HepG2 (cell line): ENCODE measurements around the gene DUS2. TPM values are rescaled to one million over a fixed set of nuclear protein-coding genes. Genes with fewer than 3 reads are reported as not detected.

ENCODE experiments used
- ATAC-seq: fragments of 200-7000 bp; cut with Tn5 transposase; 3 replicates; pipeline ENCODE4 v1.9.1; 2020; ENCODE audit warnings: mild to moderate bottlenecking, moderate library complexity
- BruUV-seq: library from RNA; stranded (reverse); fragments of 400-500 nt; replicated peaks from 2 replicates; lab custom pipeline; 2021; lab: Mats Ljungman, UMichigan
- CTCF ChIA-PET: fragments of 300-600 bp; formaldehyde crosslinking; extraction: SDS; loops from one replicate; lab custom pipeline; 2021; ENCODE audit warnings: low total read pairs, inconsistent platforms, low intra/inter-chr PET ratio; lab: Yijun Ruan, JAX
- POLR2A ChIA-PET: fragments of 350-600 bp; sonication (Branson Sonifier 250); formaldehyde crosslinking; loops from one replicate; lab custom pipeline; 2020; ENCODE audit warnings: antibody characterized with exemption, inconsistent platforms; lab: Yijun Ruan, JAX
- DNase-seq: peaks from one replicate; pipeline ENCODE4 v3.0.0-alpha.2; 2015; ENCODE audit warnings: low spot score
- FAIRE-seq: peaks from 3 replicates; lab custom pipeline; 2011; peaks lifted over from hg19 to GRCh38; lab: Jason Lieb, UNC
- H2AFZ ChIP-seq: one replicate; pipeline ENCODE4 v1.6.1; 2011; ENCODE audit warnings: low read length, inconsistent platforms
- H3K27ac ChIP-seq: fragments of 300-600 bp; 3 replicates; pipeline ENCODE4 v1.8.0; 2011; ENCODE audit warnings: mixed run types, mild to moderate bottlenecking, mixed read lengths, low read length, inconsistent platforms; ENCODE audit not compliant: insufficient read depth; ENCODE audit errors: extremely low read length
- H3K27me3 ChIP-seq, 2 experiments: fragments of 200-600 bp in 1 of 2; 2 replicates in 1 of 2; 3 replicates in 1 of 2; pipeline versions ENCODE4 v1.6.0 to v1.8.0; 2011; ENCODE audit warnings: low read length in 2 of 2, mild to moderate bottlenecking in 2 of 2, moderate library complexity in 2 of 2, inconsistent platforms in 1 of 2; ENCODE audit not compliant: insufficient read depth in 2 of 2, control insufficient read depth in 1 of 2
- H3K36me3 ChIP-seq, 2 experiments: fragments of 200-600 bp in 1 of 2; replicated peaks in 1 of 2; 2 replicates in 1 of 2; 3 replicates in 1 of 2; pipeline versions ENCODE4 v1.5.1 to v1.8.0; 2011; ENCODE audit warnings: low read length in 2 of 2, inconsistent platforms in 1 of 2; ENCODE audit not compliant: insufficient read depth in 2 of 2, control insufficient read depth in 1 of 2
- H3K4me1 ChIP-seq: 2 replicates; pipeline ENCODE4 v1.5.1; 2012; ENCODE audit warnings: low read length, inconsistent platforms; ENCODE audit not compliant: insufficient read depth
- H3K4me2 ChIP-seq: 2 replicates; pipeline ENCODE4 v1.6.0; 2011; ENCODE audit warnings: low read depth, low read length, inconsistent platforms
- H3K4me3 ChIP-seq, 3 experiments: fragments of 200-600 bp in 1 of 3; sonication (generic), shearing (Covaris generic) in 1 of 3; replicated peaks in 1 of 3; 2 replicates each; pipeline ENCODE4 v1.5.1; 2011 to 2016; ENCODE audit warnings: low read length in 3 of 3, inconsistent platforms in 2 of 3, low read depth in 2 of 3, mild to moderate bottlenecking in 2 of 3, control low read depth in 1 of 3, mixed read lengths in 1 of 3; ENCODE audit not compliant: insufficient read depth in 1 of 3
- H3K79me2 ChIP-seq: one replicate; pipeline ENCODE4 v1.6.1; 2011; ENCODE audit warnings: low read length, inconsistent platforms; ENCODE audit not compliant: insufficient read depth
- H3K9ac ChIP-seq: 2 replicates; pipeline ENCODE4 v1.6.0; 2011; ENCODE audit warnings: mild to moderate bottlenecking, low read depth, low read length, inconsistent platforms; ENCODE audit not compliant: insufficient read depth
- H3K9me3 ChIP-seq: 2 replicates; pipeline ENCODE4 v1.5.1; 2012; ENCODE audit warnings: mild to moderate bottlenecking, low read length
- H4K20me1 ChIP-seq: 2 replicates; pipeline ENCODE4 v1.6.0; 2011; ENCODE audit warnings: inconsistent platforms, mild to moderate bottlenecking, low read length, moderate library complexity; ENCODE audit not compliant: insufficient read depth
- CBX1 ChIP-seq: IDR thresholded peaks from one replicate; pipeline ENCODE4 v1.6.1; 2016; ENCODE audit warnings: antibody characterized with exemption, low read depth
- CREM ChIP-seq, 2 experiments: sonication (generic) in 1 of 2; formaldehyde crosslinking in 1 of 2; IDR thresholded peaks; 2 replicates each; pipeline versions ENCODE4 v1.4.0 to v1.6.1; 2016 to 2020; ENCODE audit warnings: antibody characterized with exemption in 1 of 2, mild to moderate bottlenecking in 1 of 2, missing genetic modification reagents in 1 of 2
- EP300 ChIP-seq, 3 experiments: sonication (generic) in 1 of 3; formaldehyde crosslinking in 1 of 3; IDR thresholded peaks; 2 replicates each; pipeline versions ENCODE4 v1.5.1 to v1.6.1; 2011 to 2020; ENCODE audit warnings: low read depth in 2 of 3, low read length in 2 of 3, borderline replicate concordance in 1 of 3, improper control_type of control experiment in 1 of 3, mild to moderate bottlenecking in 1 of 3, missing genetic modification reagents in 1 of 3, moderate library complexity in 1 of 3
- FOXM1 ChIP-seq: sonication (generic); formaldehyde crosslinking; IDR thresholded peaks from 2 replicates; pipeline ENCODE4 v1.5.0; 2020; ENCODE audit warnings: missing genetic modification reagents
- GATAD2A ChIP-seq: IDR thresholded peaks from 2 replicates; pipeline ENCODE4 v1.6.1; 2016
- GZF1 ChIP-seq: sonication (generic); formaldehyde crosslinking; IDR thresholded peaks from 2 replicates; pipeline ENCODE4 v1.5.1; 2020; ENCODE audit warnings: mild to moderate bottlenecking, missing genetic modification reagents
- KLF11 ChIP-seq: IDR thresholded peaks from 2 replicates; pipeline ENCODE4 v1.6.1; 2016; ENCODE audit warnings: missing compliant biosample characterization
- MEF2D ChIP-seq: sonication (generic); formaldehyde crosslinking; IDR thresholded peaks from 2 replicates; pipeline ENCODE4 v1.5.1; 2020; ENCODE audit warnings: mild to moderate bottlenecking, missing genetic modification reagents
- MTF1 ChIP-seq: sonication (generic); formaldehyde crosslinking; IDR thresholded peaks from 2 replicates; pipeline ENCODE4 v1.5.0; 2020; ENCODE audit warnings: missing genetic modification reagents
- RARG ChIP-seq: sonication (generic); formaldehyde crosslinking; IDR thresholded peaks from 2 replicates; pipeline ENCODE4 v1.4.0; 2020; ENCODE audit warnings: low read depth, mild to moderate bottlenecking, missing genetic modification reagents
- RBAK ChIP-seq: sonication (generic); formaldehyde crosslinking; IDR thresholded peaks from 2 replicates; pipeline ENCODE4 v1.5.1; 2020; ENCODE audit warnings: mild to moderate bottlenecking, missing genetic modification reagents
- STAG1 ChIP-seq: sonication (generic); formaldehyde crosslinking; IDR thresholded peaks from 2 replicates; pipeline ENCODE4 v1.4.0; 2020; ENCODE audit warnings: missing genetic modification reagents
- TSC22D2 ChIP-seq: sonication (generic); formaldehyde crosslinking; IDR thresholded peaks from 2 replicates; pipeline ENCODE4 v1.5.1; 2020; ENCODE audit warnings: missing genetic modification reagents, mild to moderate bottlenecking, borderline replicate concordance
- ZMYM2 ChIP-seq: sonication (generic); formaldehyde crosslinking; IDR thresholded peaks from 2 replicates; pipeline ENCODE4 v1.8.0; 2022; ENCODE audit warnings: mild to moderate bottlenecking, missing genetic modification reagents
- ZMYM3 ChIP-seq: sonication (generic); formaldehyde crosslinking; IDR thresholded peaks from 2 replicates; pipeline ENCODE4 v1.5.1; 2020; ENCODE audit warnings: mild to moderate bottlenecking, missing genetic modification reagents
- ZNF138 ChIP-seq: sonication (generic); formaldehyde crosslinking; IDR thresholded peaks from 2 replicates; pipeline ENCODE4 v1.5.0; 2020; ENCODE audit warnings: mild to moderate bottlenecking, low read depth, missing genetic modification reagents
- ZNF746 ChIP-seq: sonication (generic); formaldehyde crosslinking; IDR thresholded peaks from 2 replicates; pipeline ENCODE4 v1.8.0; 2022; ENCODE audit warnings: mild to moderate bottlenecking, missing genetic modification reagents
- WGBS: methylation state at CpG from one replicate; pipeline ENCODE4 v1.1.6; 2017; ENCODE audit warnings: low lambda C conversion rate; 5-methylcytosine and 5-hydroxymethylcytosine counted together
- in situ Hi-C: cut with HindIII; loops from 2 replicates; pipeline ENCODE4 v1.10.0; 2017; ENCODE audit warnings: low pct_unique_long_range_greater_than_20kb; ENCODE audit not compliant: extremely low pct_ligation_motif_present
- intact Hi-C: fragments of 100-400 bp; cut with micrococcal nuclease; formaldehyde crosslinking; loops from one replicate; pipeline ENCODE4 v1.10.0; 2022; ENCODE audit not compliant: unreplicated experiment
- polyA plus RNA-seq, 8 experiments: library from polyadenylated mRNA; depleted of rRNA in 3 of 8; stranded (reverse) in 7 of 8; unstranded in 1 of 8; fragments of >200 nt; fragmentation: Illumina TruSeq in 4 of 8; extraction: Trizol in 4 of 8; gene quantifications; 2 replicates each; pipeline versions ENCODE4 v1.2.1 to v1.2.3, GENCODE V29; 2011 to 2016; ENCODE audit warnings: low read depth in 4 of 8, missing spikeins in 1 of 8, mixed read lengths in 1 of 8; ENCODE audit not compliant: insufficient read depth in 1 of 8
- total RNA-seq, 5 experiments: library from RNA; depleted of rRNA; stranded (reverse); fragments of >200 nt; fragmentation: Illumina TruSeq; extraction: Trizol; gene quantifications; 2 replicates each; pipeline ENCODE4 v1.2.3, GENCODE V29; 2016; ENCODE audit warnings: low read depth in 1 of 5
- TF ChIP-seq, protein P1 (sequence below): sonication (generic); formaldehyde crosslinking; IDR thresholded peaks from 2 replicates; pipeline ENCODE4 v1.4.0; 2020; ENCODE audit warnings: missing genetic modification reagents, mild to moderate bottlenecking, borderline replicate concordance
- TF ChIP-seq, protein P2 (sequence below): sonication (generic); formaldehyde crosslinking; IDR thresholded peaks from 2 replicates; pipeline ENCODE4 v1.5.0; 2020; ENCODE audit warnings: missing genetic modification reagents
- TF ChIP-seq, protein P3 (sequence below): sonication (generic); formaldehyde crosslinking; IDR thresholded peaks from 2 replicates; pipeline ENCODE4 v1.4.0; 2020; ENCODE audit warnings: low read depth, mild to moderate bottlenecking, missing genetic modification reagents

Gene DUS2
- total and polyA plus RNA-seq, 2 of the 13 experiments (the other 11 are each of a cell fraction or from before 2014, with no cell fraction given): 17.8 to 25.1 TPM

DNA sequence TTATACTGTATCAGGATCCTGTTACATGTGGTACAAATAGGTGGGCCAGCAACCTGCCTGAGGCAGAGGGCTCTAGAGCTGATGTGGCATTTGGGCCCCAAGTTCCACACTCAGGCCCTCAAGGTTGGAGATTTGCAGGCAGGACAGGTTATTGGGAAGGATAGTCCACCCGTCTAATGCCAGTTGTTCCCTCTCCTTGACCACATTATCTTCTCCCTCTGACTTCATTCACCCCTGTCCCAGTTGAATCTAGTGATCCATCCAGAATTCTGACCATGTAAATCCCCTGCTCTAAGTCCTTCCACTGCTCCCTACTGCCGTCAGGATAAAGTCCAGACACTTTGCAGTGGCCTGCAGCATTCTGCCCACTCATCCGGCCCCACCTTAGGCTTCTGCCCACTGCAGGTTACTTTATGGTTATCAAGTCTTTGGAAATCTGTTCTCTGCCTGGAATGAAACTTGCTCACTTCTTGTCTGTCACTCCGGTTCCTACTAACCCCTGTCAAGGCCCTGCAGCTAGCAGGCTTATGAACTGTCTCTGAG lies 60.2 kb downstream of the DUS2 start:
- ChIA-PET CTCF (interaction anchor here (0.7 kb wide), 1 partner anchor 19 kb away, joined by 3 read pairs; no protein-coding TSS in a partner anchor), POLR2A (interaction anchor here (0.6 to 4.3 kb wide), 18 partner anchors 8 to 249 kb away, joined by 3 to 100 read pairs (median 12); partner anchors contain the start of genes DDX28, DUS2, ESRP2 and LCAT)
- Histone ChIP-seq H3K27ac (peak overlapping the region; percentile 99), H3K4me3 (peak overlapping the region; percentile 35 to 96 (median 90); a peak in 4 of 6 replicates), H2AFZ (no peak overlapping the region), H3K4me1 (peaks cover 67% of the 10 kb centered on the region), H4K20me1 (peaks cover 17% of the 10 kb centered on the region), H3K27me3 (no peaks in the 10 kb centered on the region; a peak in 1 of 5 replicates), H3K9me3 (no peaks in the 10 kb centered on the region), H3K79me2 (peaks cover 27% of the 10 kb centered on the region), H3K9ac (peak overlapping the region; percentile 99), H3K36me3 (peaks cover 0 to 4% of the 10 kb centered on the region in 2 experiments; a peak in 1 of 5 replicates), H3K4me2 (peak overlapping the region; percentile 98)
- DNase-seq (no peak), ATAC-seq (no peak), FAIRE-seq (no peak)
- WGBS: 48% methylated on average over 4 of the region's 4 CpGs
- no TSS peak for BruUV-seq
- intact Hi-C loops (loop anchor here (10.0 kb wide), 1 partner anchor 1059 kb away; the partner anchor contains the start of gene CBFB), in situ Hi-C loops (loop anchor here (10.0 kb wide), 2 partner anchors 151 to 251 kb away; partner anchors contain the start of gene ESRP2)
- TF ChIP-seq EP300 (IDR thresholded peaks at IDR 0.05; ENCODE audit: low read depth in 2 of 2, low read length in 2 of 2): no peak
- TF ChIP-seq EP300 (CRISPR knock-in tag; IDR thresholded peaks at IDR 0.05; ENCODE audit: borderline replicate concordance): 0 out of 2 replicates have a peak, but pooled peaks have one; percentile 11
- TF ChIP-seq STAG1 (CRISPR knock-in tag): no peak
- TF ChIP-seq, protein P1, sequence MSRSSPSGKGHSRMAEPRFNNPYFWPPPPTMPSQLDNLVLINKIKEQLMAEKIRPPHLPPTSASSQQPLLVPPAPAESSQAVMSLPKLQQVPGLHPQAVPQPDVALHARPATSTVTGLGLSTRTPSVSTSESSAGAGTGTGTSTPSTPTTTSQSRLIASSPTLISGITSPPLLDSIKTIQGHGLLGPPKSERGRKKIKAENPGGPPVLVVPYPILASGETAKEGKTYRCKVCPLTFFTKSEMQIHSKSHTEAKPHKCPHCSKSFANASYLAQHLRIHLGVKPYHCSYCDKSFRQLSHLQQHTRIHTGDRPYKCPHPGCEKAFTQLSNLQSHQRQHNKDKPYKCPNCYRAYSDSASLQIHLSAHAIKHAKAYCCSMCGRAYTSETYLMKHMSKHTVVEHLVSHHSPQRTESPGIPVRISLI: no peak
- TF ChIP-seq CREM (IDR thresholded peaks at IDR 0.05): no peak
- no peak for TF ChIP-seq CREM (CRISPR knock-in tag; IDR thresholded peaks at IDR 0.05)
- TF ChIP-seq, protein P2, sequence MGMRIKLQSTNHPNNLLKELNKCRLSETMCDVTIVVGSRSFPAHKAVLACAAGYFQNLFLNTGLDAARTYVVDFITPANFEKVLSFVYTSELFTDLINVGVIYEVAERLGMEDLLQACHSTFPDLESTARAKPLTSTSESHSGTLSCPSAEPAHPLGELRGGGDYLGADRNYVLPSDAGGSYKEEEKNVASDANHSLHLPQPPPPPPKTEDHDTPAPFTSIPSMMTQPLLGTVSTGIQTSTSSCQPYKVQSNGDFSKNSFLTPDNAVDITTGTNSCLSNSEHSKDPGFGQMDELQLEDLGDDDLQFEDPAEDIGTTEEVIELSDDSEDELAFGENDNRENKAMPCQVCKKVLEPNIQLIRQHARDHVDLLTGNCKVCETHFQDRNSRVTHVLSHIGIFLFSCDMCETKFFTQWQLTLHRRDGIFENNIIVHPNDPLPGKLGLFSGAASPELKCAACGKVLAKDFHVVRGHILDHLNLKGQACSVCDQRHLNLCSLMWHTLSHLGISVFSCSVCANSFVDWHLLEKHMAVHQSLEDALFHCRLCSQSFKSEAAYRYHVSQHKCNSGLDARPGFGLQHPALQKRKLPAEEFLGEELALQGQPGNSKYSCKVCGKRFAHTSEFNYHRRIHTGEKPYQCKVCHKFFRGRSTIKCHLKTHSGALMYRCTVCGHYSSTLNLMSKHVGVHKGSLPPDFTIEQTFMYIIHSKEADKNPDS (CRISPR knock-in tag): 0 out of 2 replicates have a peak, but pooled peaks have one; percentile 38
- no peak for TF ChIP-seq GZF1 (CRISPR knock-in tag)
- no peak for TF ChIP-seq MEF2D
- no peak for TF ChIP-seq ZNF138
- no peak for TF ChIP-seq ZMYM2 (CRISPR knock-in tag)
- no peak for TF ChIP-seq RBAK (CRISPR knock-in tag)
- TF ChIP-seq TSC22D2 (CRISPR knock-in tag): 0 out of 2 replicates have a peak, but pooled peaks have one; percentile 40
- TF ChIP-seq, protein P3, sequence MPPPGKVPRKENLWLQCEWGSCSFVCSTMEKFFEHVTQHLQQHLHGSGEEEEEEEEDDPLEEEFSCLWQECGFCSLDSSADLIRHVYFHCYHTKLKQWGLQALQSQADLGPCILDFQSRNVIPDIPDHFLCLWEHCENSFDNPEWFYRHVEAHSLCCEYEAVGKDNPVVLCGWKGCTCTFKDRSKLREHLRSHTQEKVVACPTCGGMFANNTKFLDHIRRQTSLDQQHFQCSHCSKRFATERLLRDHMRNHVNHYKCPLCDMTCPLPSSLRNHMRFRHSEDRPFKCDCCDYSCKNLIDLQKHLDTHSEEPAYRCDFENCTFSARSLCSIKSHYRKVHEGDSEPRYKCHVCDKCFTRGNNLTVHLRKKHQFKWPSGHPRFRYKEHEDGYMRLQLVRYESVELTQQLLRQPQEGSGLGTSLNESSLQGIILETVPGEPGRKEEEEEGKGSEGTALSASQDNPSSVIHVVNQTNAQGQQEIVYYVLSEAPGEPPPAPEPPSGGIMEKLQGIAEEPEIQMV: no peak
- TF ChIP-seq RARG (CRISPR knock-in tag): no peak
- peak; percentile 75 for TF ChIP-seq ZMYM3 (CRISPR knock-in tag)
- TF ChIP-seq KLF11 (CRISPR knock-in tag): no peak
- TF ChIP-seq MTF1 (CRISPR knock-in tag): no peak
- TF ChIP-seq FOXM1 (CRISPR knock-in tag): no peak
- no peak for TF ChIP-seq CBX1
- no peak for TF ChIP-seq ZNF746 (CRISPR knock-in tag)
- no peak for TF ChIP-seq GATAD2A (CRISPR knock-in tag)
